VCaP (cell line): ENCODE measurements around the gene MLLT10.

Experiments used
- H3K27ac ChIP-seq: fragments of 450-650 bp; 2 replicates; pipeline ENCODE4 v1.5.1; 2017
- TF ChIP-seq, protein P1 (sequence below): fragments of 450-650 bp; conservative IDR thresholded peaks from 2 replicates; pipeline ENCODE4 v1.5.1; 2017; ENCODE audit warnings: mild to moderate bottlenecking, moderate library complexity

Gene MLLT10

GRCh38 chr10:21599582-21599981, 65.5 kb downstream of the MLLT10 start:
- TF ChIP-seq, protein P1, sequence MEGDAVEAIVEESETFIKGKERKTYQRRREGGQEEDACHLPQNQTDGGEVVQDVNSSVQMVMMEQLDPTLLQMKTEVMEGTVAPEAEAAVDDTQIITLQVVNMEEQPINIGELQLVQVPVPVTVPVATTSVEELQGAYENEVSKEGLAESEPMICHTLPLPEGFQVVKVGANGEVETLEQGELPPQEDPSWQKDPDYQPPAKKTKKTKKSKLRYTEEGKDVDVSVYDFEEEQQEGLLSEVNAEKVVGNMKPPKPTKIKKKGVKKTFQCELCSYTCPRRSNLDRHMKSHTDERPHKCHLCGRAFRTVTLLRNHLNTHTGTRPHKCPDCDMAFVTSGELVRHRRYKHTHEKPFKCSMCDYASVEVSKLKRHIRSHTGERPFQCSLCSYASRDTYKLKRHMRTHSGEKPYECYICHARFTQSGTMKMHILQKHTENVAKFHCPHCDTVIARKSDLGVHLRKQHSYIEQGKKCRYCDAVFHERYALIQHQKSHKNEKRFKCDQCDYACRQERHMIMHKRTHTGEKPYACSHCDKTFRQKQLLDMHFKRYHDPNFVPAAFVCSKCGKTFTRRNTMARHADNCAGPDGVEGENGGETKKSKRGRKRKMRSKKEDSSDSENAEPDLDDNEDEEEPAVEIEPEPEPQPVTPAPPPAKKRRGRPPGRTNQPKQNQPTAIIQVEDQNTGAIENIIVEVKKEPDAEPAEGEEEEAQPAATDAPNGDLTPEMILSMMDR: no peak
- H3K27ac ChIP-seq: no peak overlapping the region

GRCh38 chr10:21600804-21601433, 66.9 kb downstream of the MLLT10 start:
- H3K27ac ChIP-seq: no peak overlapping the region

GRCh38 chr10:21602313-21602712, 68.3 kb downstream of the MLLT10 start:
- TF ChIP-seq, protein P1: no peak
- H3K27ac ChIP-seq: no peak overlapping the region

More at GRCh38 chr10:21600804-21601433, 66.9 kb downstream of the MLLT10 start:
- TF ChIP-seq, protein P1: no peak

- no peak overlapping the region for H3K27ac ChIP-seq
- TF ChIP-seq, protein P1: no peak
Observed at GRCh38 chr10:21603721-21604120, 69.7 kb downstream of the MLLT10 start.

GRCh38 chr10:21604651-21605050, 70.6 kb downstream of the MLLT10 start:
- no peak overlapping the region for H3K27ac ChIP-seq
- TF ChIP-seq, protein P1: no peak

DNA sequence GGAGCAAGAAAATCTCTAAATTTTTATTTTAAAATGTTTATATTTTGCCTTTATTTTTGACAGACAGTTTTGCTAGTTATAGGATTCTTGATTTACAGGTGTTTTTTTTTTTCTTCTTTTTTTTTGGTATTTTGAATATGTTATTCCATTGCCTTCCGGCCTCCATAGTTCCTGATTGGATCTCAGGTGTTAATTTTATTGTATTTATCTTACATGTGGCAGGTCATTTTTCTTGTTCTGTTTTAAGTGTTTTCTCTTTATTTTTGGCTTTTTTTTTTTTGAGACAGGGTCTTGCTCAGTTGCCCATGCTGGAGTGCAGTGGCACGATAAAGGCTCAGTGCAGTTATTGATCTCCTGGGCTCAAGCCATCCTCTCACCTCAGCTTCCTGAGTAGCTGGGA, 73.9 kb downstream of the MLLT10 start:
- TF ChIP-seq, protein P1: no peak

GRCh38 chr10:21614000-21614399, 80.0 kb downstream of the MLLT10 start:
- TF ChIP-seq, protein P1: no peak
- no peak overlapping the region for H3K27ac ChIP-seq

More for the DNA sequence above, 73.9 kb downstream of the MLLT10 start:
- H3K27ac ChIP-seq: no peak overlapping the region
